ENCODE data around the gene SUSD6.

GRCh38 chr14:69631509-69631908 lies 20.1 kb downstream of the SUSD6 start:
- TF ChIP-seq YY1 (IDR thresholded peaks at IDR 0.05; ENCODE audit: insufficient read depth, insufficient read length) (no peak), ZNF274 (IDR thresholded peaks at IDR 0.05; ENCODE audit: low read depth, low read length) (no peak), SUZ12 (IDR thresholded peaks at IDR 0.05; ENCODE audit: extremely low read depth, insufficient read depth, insufficient read length) (no peak)

Measured in NT2/D1 (cell line).